Esophagus muscularis mucosa (tissue), 4 donors: ENCODE data around the gene ZNF774. TPM values are rescaled to one million over a fixed set of nuclear protein-coding genes. Genes with fewer than 3 reads are reported as not detected.

Experiments
- DNase-seq: peaks from one replicate; pipeline ENCODE4 v3.0.0-alpha.2; 2017; ENCODE audit errors: extremely low spot score
- H3K27ac ChIP-seq, 4 donors: fragments of 200-600 bp; sonication (generic); replicated peaks in 1 of 4; 1 replicate in 3 of 4; 2 replicates in 1 of 4; pipeline ENCODE4 v1.5.1; 2016 to 2019; ENCODE audit warnings: mild to moderate bottlenecking in 1 of 4
- H3K27me3 ChIP-seq, 4 donors: fragments of 200-600 bp; sonication (generic); one replicate each; pipeline versions ENCODE4 v1.5.1 to v1.6.0; 2016 to 2019
- H3K36me3 ChIP-seq, 4 donors: fragments of 200-600 bp; sonication (generic); one replicate each; pipeline ENCODE4 v1.5.1; 2016 to 2019
- H3K4me1 ChIP-seq, 4 donors: fragments of 200-600 bp; sonication (generic); one replicate each; pipeline ENCODE4 v1.5.1; 2016 to 2019
- H3K4me3 ChIP-seq, 4 donors: fragments of 200-600 bp; sonication (generic); 1 replicate in 2 of 4; 2 replicates in 2 of 4; pipeline ENCODE4 v1.5.1; 2016 to 2019; ENCODE audit warnings: mild to moderate bottlenecking in 4 of 4, moderate library complexity in 1 of 4
- H3K9me3 ChIP-seq, 4 donors: fragments of 200-600 bp; sonication (generic); 1 replicate in 3 of 4; 2 replicates in 1 of 4; pipeline ENCODE4 v1.5.1; 2016 to 2019
- CTCF ChIP-seq, 3 experiments: fragments of 200-600 bp in 2 of 3; fragments of 450-650 bp in 1 of 3; sonication (generic) in 2 of 3; IDR thresholded peaks; one replicate each; pipeline ENCODE4 v1.5.1; 2017 to 2019; ENCODE audit warnings: antibody characterized with exemption in 3 of 3, mild to moderate bottlenecking in 2 of 3, moderate library complexity in 1 of 3
- EP300 ChIP-seq: sonication (generic); formaldehyde crosslinking; IDR thresholded peaks from one replicate; pipeline ENCODE4 v1.6.1; 2017; ENCODE audit warnings: antibody characterized with exemption
- POLR2A ChIP-seq: fragments of 450-650 bp; IDR thresholded peaks from one replicate; pipeline ENCODE4 v1.6.1; 2017; ENCODE audit warnings: antibody characterized with exemption, moderate library complexity, mild to moderate bottlenecking, low read depth
- POLR2AphosphoS5 ChIP-seq, 2 donors: sonication (generic); formaldehyde crosslinking; IDR thresholded peaks; one replicate each; pipeline ENCODE4 v1.6.1; 2017; ENCODE audit warnings: antibody characterized with exemption in 2 of 2
- WGBS: methylation state at CpG from one replicate; pipeline ENCODE4 v1.1.5; 2018; 5-methylcytosine and 5-hydroxymethylcytosine counted together
- intact Hi-C: fragments of 100-400 bp; cut with DNase I; formaldehyde crosslinking; loops from one replicate; pipeline ENCODE4 v1.15.1; 2023
- total RNA-seq, 4 donors: library from RNA; depleted of rRNA; stranded (reverse); fragments of >200 nt; gene quantifications; one replicate each; pipeline versions ENCODE4 v1.1.0 to v1.2.1, GENCODE V29; 2016

ZNF774 gene
- total RNA-seq, 4 donors from 2014 or later, result 1.5 to 2.3 (median 1.7) TPM

DNA sequence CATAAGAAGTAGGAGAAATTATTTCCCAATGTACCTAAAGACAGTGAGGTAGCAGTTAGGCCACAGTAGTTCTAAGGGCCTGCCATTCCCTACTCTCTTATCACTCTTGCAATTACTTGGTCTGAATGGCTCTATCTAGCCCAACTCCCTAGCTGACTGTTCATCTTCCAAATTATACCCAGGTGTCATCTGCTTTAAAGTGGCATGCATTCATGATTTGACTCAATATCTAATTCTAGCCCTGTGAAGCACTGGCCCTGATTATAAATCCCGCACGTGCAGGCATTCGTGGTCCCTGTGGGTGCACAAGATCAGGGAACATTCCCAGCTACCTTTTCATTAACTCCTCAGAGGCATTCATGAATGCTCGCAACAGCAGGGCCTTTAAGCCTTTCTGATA is 43.1 kb upstream of the ZNF774 start:
- no peak for TF ChIP-seq POLR2AphosphoS5 (IDR thresholded peaks at IDR 0.05)
- no peak for TF ChIP-seq POLR2A
- no peak for TF ChIP-seq CTCF (IDR thresholded peaks at IDR 0.05)
- TF ChIP-seq EP300, result no peak
- Histone ChIP-seq H3K9me3 (no peaks in the 10 kb centered on the region), H3K4me3 (no peak overlapping the region), H3K4me1 (no peaks in the 10 kb centered on the region), H3K27ac (no peak overlapping the region), H3K27me3 (no peaks in the 10 kb centered on the region), H3K36me3 (no peaks in the 10 kb centered on the region)
- DNase-seq, result peak; percentile 24
- WGBS, result 85% methylated on average over 4 of the region's 4 CpGs
- intact Hi-C loops, result no loop called here

DNA sequence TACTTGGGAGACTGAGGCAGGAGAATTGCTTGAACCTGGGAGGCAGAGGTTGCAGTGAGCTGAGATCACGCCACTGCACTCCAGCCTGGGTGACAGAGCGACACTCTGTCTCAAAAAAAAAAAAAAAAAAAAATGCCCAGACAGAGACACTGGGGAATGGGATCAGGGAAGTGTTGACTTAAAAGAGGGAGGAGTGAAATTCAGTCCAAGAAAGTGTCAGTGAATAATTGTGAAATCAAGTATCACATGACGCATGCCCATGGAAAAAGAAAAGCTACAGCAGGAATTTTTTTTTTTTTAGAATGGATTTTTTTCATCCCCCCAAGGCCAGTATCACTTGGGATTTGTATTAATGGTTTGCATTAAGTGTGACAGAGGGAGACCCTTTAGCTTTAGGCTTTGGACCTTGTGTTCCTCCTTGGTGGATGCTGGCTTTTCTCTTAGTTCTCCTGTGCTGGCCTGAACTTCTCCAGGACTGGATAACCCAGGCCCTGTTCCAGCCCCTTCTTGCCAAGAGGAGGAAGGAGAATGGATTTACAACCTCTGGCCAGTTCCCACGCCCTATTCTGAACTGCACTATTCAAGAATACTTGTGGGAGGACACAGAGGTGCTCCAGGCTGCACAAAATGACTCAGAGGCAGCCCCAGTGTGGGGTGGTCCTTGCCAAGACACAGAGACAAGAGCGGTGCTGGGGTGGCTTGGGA is 36.7 kb upstream of the ZNF774 start:
- 32% methylated on average over 5 of the region's 5 CpGs for WGBS
- Histone ChIP-seq H3K9me3 (no peaks in the 10 kb centered on the region), H3K27ac (peak overlapping the region; percentile 68 to 80 (median 74)), H3K27me3 (no peaks in the 10 kb centered on the region), H3K36me3 (no peaks in the 10 kb centered on the region), H3K4me3 (no peak overlapping the region), H3K4me1 (peaks cover 25 to 29% (median 28%) of the 10 kb centered on the region in 4 donors)
- intact Hi-C loops, result loop anchor here (10.0 kb wide), 1 partner anchor 299 kb away; no protein-coding TSS in a partner anchor
- TF ChIP-seq POLR2AphosphoS5 (IDR thresholded peaks at IDR 0.05) (peak; percentile 33 to 52), POLR2A (no peak), CTCF (IDR thresholded peaks at IDR 0.05) (no peak)
- DNase-seq, result peak; percentile 93

- peak overlapping the region; percentile 68 to 80 (median 74) for H3K27ac ChIP-seq
- no peak for TF ChIP-seq CTCF (IDR thresholded peaks at IDR 0.05)
- no peak for TF ChIP-seq EP300
- TF ChIP-seq POLR2A, result no peak
- H3K36me3 ChIP-seq, result no peaks in the 10 kb centered on the region
- DNase-seq, result peak; percentile 19
- no peak overlapping the region for H3K4me3 ChIP-seq
- 39% methylated on average over 4 of the region's 4 CpGs for WGBS
- no peaks in the 10 kb centered on the region for H3K27me3 ChIP-seq
- H3K9me3 ChIP-seq, result no peaks in the 10 kb centered on the region
- peaks cover 26 to 32% (median 30%) of the 10 kb centered on the region in 4 donors for H3K4me1 ChIP-seq
- intact Hi-C loops, result loop anchor here (10.0 kb wide), 1 partner anchor 299 kb away; no protein-coding TSS in a partner anchor
Measured at GRCh38 chr15:90316139-90316538, 35.9 kb upstream of the ZNF774 start.

GRCh38 chr15:90318591-90318990 is 33.5 kb upstream of the ZNF774 start:
- peak; percentile 77 for DNase-seq
- Histone ChIP-seq H3K27me3 (no peaks in the 10 kb centered on the region), H3K4me1 (peaks cover 26 to 40% (median 36%) of the 10 kb centered on the region in 4 donors), H3K36me3 (no peaks in the 10 kb centered on the region), H3K27ac (no peak overlapping the region), H3K9me3 (no peaks in the 10 kb centered on the region), H3K4me3 (no peak overlapping the region)
- 73% methylated on average over 4 of the region's 4 CpGs for WGBS
- intact Hi-C loops, result loop anchor here (10.0 kb wide), 1 partner anchor 296 kb away; no protein-coding TSS in a partner anchor
- TF ChIP-seq EP300 (no peak), CTCF (IDR thresholded peaks at IDR 0.05) (no peak), POLR2A (no peak), POLR2AphosphoS5 (IDR thresholded peaks at IDR 0.05) (no peak)
